Activated naive CD4-positive, alpha-beta T cell treated with anti-CD3 and anti-CD28 coated beads for 36 hours (primary cell): ENCODE data around the gene UBE4B. TPM values are rescaled to one million over a fixed set of nuclear protein-coding genes. Genes with fewer than 3 reads are reported as not detected.
"Not testable (repeated sequence)": the region's sequence is repeated elsewhere in the genome, so short reads cannot be mapped to it uniquely, and the experiment has no call there.

Experiments
- CTCF ChIA-PET: fragments of 350-600 bp; sonication (Branson Sonifier 250); formaldehyde crosslinking; loops from one replicate; lab custom pipeline; 2021; ENCODE audit warnings: antibody characterized with exemption; lab: Charles Lee
- DNase-seq: peaks from one replicate; pipeline ENCODE4 v3.0.0-alpha.2; 2020
- H3K27ac Mint-ChIP-seq: one replicate; pipeline ENCODE4 v1.8.0; 2021; ENCODE audit warnings: mild to moderate bottlenecking, mixed read lengths
- H3K27me3 Mint-ChIP-seq: one replicate; pipeline ENCODE4 v1.8.0; 2021; ENCODE audit warnings: low read depth, mixed read lengths
- H3K36me3 Mint-ChIP-seq: one replicate; pipeline ENCODE4 v1.8.0; 2021; ENCODE audit warnings: low read depth, mixed read lengths
- H3K4me1 Mint-ChIP-seq: one replicate; pipeline ENCODE4 v1.8.0; 2021; ENCODE audit warnings: low read depth, mixed read lengths
- H3K4me3 Mint-ChIP-seq: one replicate; pipeline ENCODE4 v1.8.0; 2021; ENCODE audit warnings: mild to moderate bottlenecking, moderate library complexity, mixed read lengths
- H3K9me3 Mint-ChIP-seq: one replicate; pipeline ENCODE4 v1.8.0; 2021; ENCODE audit warnings: mixed read lengths
- intact Hi-C: fragments of 100-400 bp; cut with micrococcal nuclease; formaldehyde crosslinking; loops from one replicate; pipeline ENCODE4 v1.15.1; 2023
- total RNA-seq, 2 experiments: library from RNA; stranded (reverse); gene quantifications; one replicate each; pipeline ENCODE4 v1.2.3, GENCODE V29; 2021

UBE4B gene
- 10 to 100 TPM; 20.1 to 21.3 TPM for total RNA-seq

DNA sequence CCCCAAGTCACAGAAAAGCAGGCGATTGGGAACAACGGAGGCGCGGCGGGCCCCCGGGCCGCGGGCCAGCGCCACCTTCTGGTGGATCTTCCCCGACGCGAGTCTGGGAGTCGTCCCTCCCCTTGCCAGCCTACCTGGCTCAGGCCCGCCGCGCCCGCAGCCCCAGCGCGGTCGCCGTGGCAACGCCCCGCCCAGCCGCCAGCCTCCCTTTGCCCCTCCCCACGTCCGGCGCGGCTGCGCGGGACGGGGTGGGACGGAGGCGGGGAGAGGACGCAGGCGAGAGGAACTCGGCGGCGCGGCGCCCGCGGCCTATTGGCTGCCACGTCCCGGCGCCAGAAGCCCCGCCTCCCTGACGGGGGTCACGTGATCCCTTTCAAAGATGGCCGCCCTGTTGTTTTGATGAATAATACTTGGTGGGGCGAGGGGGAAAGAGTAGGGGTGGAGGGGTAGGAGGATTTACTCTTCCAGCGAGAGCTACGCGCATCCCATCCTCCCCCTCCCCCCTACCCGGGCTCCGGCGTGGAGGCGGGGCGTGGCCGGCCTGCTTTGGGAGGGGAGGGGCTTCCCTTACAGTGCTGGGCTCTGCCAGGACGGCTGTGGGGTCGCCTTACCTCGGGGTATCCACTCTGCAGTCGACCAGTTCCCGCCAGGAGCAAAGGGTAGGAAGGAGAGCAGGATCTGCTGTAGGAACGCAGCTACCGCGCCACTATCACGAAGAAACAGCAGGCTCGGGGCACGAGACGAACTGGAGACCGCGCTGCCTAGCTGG lies at the start of gene UBE4B:
TSS of gene UBE4B (plus strand) at position 369 of the 769 bp plus-strand sequence. CDS start 713 bp downstream, outside the sequence.
- Mint-ChIP-seq H3K27ac (peak within 1 kb of the TSS; percentile 88), H3K4me1 (peaks cover 24% of the 10 kb centered on the region), H3K4me3 (peak within 1 kb of the TSS; percentile 94), H3K9me3 (no peaks in the 10 kb centered on the region), H3K36me3 (peaks cover 1% of the 10 kb centered on the region), H3K27me3 (no peaks in the 10 kb centered on the region)
- DNase-seq, result peak; percentile 98
- intact Hi-C loops, result loop anchor here (1.0 to 5.0 kb wide), 10 partner anchors 82 to 980 kb away; partner anchors contain the start of genes CENPS, CTNNBIP1, LZIC and NMNAT1
- CTCF ChIA-PET, result no interaction called here

GRCh38 chr1:9984253-9984652 lies 48.5 kb upstream of the UBE4B start:
- Mint-ChIP-seq H3K27ac (no peak overlapping the region), H3K9me3 (no peaks in the 10 kb centered on the region), H3K27me3 (no peaks in the 10 kb centered on the region), H3K4me3 (no peak overlapping the region), H3K36me3 (peaks cover 9% of the 10 kb centered on the region), H3K4me1 (no peaks in the 10 kb centered on the region)
- intact Hi-C loops, result no loop called here
- CTCF ChIA-PET, result no interaction called here
- DNase-seq, result no peak

DNA sequence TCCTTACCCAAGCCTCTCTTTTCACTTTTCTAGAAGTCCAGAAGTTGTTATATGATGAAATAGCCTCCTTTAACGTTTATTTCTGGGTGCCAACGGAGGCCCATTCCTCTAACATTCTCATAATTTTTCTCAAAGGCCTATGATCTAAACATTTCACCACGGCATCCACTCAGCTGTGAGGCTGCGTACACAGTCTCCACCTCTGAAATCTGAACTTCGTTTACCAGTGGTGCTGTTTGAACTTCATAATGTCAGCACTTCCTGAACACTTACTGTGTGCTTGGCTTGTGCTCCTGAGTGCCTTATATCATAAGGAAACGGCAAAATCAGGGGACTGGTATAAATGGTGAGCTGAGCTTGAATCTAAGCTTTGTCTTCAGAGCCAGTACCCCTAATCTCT lies 47.8 kb upstream of the UBE4B start:
- CTCF ChIA-PET, result no interaction called here
- no peaks in the 10 kb centered on the region for H3K4me1 Mint-ChIP-seq
- H3K4me3 Mint-ChIP-seq, result no peak overlapping the region
- H3K27ac Mint-ChIP-seq, result no peak overlapping the region
- intact Hi-C loops, result no loop called here
- no peak for DNase-seq
- peaks cover 9% of the 10 kb centered on the region for H3K36me3 Mint-ChIP-seq
- H3K9me3 Mint-ChIP-seq, result no peaks in the 10 kb centered on the region
- no peaks in the 10 kb centered on the region for H3K27me3 Mint-ChIP-seq

DNA sequence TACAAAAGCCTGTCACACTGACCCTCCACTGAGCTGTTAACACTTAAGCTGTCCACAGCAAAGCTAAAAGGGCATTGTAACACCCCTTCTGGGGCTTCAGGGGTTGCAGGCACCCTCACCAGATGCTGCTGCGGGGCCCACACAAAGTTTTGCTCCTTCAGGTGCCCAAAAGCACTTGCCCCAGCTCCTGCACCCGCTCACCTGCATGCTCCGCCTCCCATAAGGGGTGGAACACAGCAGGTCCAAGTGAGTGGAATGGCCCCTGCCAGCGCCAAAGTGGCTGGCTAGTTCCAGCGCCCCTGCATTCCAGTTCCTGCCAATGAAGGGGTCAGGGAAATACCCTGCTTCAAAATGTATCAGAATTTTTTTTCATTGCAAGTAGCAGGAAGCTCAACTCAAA lies 43.0 kb upstream of the UBE4B start:
- no peak for DNase-seq
- no peak overlapping the region for H3K4me3 Mint-ChIP-seq
- intact Hi-C loops, result no loop called here
- H3K27me3 Mint-ChIP-seq, result peaks cover 2% of the 10 kb centered on the region
- H3K27ac Mint-ChIP-seq, result no peak overlapping the region
- no peaks in the 10 kb centered on the region for H3K4me1 Mint-ChIP-seq
- no peaks in the 10 kb centered on the region for H3K36me3 Mint-ChIP-seq
- H3K9me3 Mint-ChIP-seq, result no peaks in the 10 kb centered on the region
- CTCF ChIA-PET, result interaction anchor here (1.1 kb wide), 1 partner anchor 22 kb away, joined by 3 read pairs; no protein-coding TSS in a partner anchor

- Mint-ChIP-seq H3K9me3 (no peaks in the 10 kb centered on the region), H3K4me1 (no peaks in the 10 kb centered on the region), H3K27ac (no peak overlapping the region), H3K4me3 (no peak overlapping the region), H3K27me3 (peaks cover 2% of the 10 kb centered on the region), H3K36me3 (no peaks in the 10 kb centered on the region)
- CTCF ChIA-PET, result interaction anchor here (0.7 kb wide), 1 partner anchor 41 kb away, joined by 3 read pairs; no protein-coding TSS in a partner anchor
- no peak for DNase-seq
- intact Hi-C loops, result no loop called here
These were observed 41.8 kb upstream of the UBE4B start for GRCh38 chr1:9990944-9991343.

DNA sequence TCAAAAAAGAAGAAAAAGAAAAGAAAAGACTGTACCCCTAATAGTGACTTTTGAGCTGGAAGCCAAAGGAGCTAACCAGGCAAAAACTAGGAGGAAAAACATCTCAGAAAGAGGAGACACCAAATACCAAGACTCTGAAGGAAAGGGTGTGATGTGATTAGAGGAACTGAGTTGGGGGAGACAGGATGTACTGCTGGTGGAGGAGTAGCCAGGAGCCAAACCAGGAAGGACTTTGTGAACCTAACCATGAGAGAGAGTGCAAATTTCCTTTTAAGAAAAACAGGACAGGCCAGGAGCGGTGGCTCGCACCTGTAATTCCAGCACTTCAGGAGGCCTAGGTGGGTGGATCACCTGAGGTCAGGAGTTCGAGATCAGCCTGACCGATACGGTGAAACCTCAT lies 39.8 kb upstream of the UBE4B start:
- Mint-ChIP-seq H3K4me3 (no peak overlapping the region), H3K27ac (no peak overlapping the region), H3K36me3 (no peaks in the 10 kb centered on the region), H3K27me3 (peaks cover 11% of the 10 kb centered on the region), H3K4me1 (peaks cover 5% of the 10 kb centered on the region), H3K9me3 (no peaks in the 10 kb centered on the region)
- no peak for DNase-seq
- CTCF ChIA-PET, result no interaction called here
- intact Hi-C loops, result no loop called here

GRCh38 chr1:9993561-9994075 lies 39.1 kb upstream of the UBE4B start:
- Mint-ChIP-seq H3K4me1 (peaks cover 9% of the 10 kb centered on the region), H3K36me3 (no peaks in the 10 kb centered on the region), H3K27ac (no peak overlapping the region), H3K27me3 (peaks cover 18% of the 10 kb centered on the region), H3K9me3 (no peaks in the 10 kb centered on the region), H3K4me3 (no peak overlapping the region)
- DNase-seq, result no peak
- intact Hi-C loops, result no loop called here
- CTCF ChIA-PET, result no interaction called here

DNA sequence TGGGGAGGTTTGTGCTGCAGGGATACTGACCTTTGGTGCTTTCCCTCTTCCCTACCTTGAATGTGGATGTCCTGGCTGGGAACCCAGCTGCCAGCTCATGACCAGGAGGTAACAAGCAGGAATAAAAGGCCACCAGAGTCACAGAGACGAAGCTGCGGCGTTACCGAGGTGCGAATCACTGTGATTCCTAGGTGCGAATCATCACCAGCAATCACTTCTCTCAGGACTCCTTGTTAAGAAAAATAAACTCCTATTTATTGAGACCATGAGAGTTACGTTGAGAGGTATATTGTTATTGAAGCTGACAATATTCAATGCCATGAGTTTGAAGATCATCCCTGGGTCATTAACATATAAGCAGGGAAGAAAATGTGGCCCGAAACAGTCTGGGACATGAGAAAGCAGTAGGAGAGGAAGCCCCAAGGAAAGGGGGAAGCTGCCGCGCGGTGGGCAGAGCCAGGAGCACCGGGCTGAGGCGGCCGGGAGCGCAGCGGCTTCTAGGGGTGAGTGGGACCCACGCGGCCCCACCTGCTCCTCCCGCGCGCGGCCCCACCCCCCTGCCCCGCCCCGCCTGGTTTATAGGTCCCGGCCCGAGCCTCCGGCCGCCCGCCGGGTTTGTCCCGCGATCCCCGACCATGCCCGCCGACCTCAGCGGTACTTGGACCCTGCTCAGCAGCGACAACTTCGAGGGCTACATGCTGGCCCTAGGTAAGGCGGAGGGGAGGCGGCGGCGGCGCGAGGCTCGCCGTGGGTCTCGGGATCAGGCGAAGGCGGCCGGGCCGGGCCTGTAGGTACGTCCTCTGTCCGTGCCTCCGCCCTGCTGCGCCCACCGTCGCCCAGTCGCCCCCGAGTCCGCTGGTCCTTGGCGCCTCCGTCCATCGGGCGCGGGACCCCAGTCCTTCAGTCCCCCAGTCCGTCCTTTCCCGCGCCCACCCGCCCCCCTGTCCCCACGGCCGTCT lies 35.9 kb upstream of the UBE4B start, which contains the start of gene RBP7:
TSS of gene RBP7 (plus strand) at position 605 of the 959 bp plus-strand sequence. CDS start at position 636, 31 bp downstream.
- Mint-ChIP-seq H3K4me3 (peak within 1 kb of the TSS; percentile 74), H3K27me3 (peaks cover 23% of the 10 kb centered on the region), H3K9me3 (no peaks in the 10 kb centered on the region), H3K27ac (no peak within 1 kb of the TSS), H3K4me1 (peaks cover 10% of the 10 kb centered on the region), H3K36me3 (no peaks in the 10 kb centered on the region)
- CTCF ChIA-PET, result no interaction called here
- intact Hi-C loops, result no loop called here
- no peak for DNase-seq

- DNase-seq, result no peak
- H3K27ac Mint-ChIP-seq, result no peak overlapping the region
- no peaks in the 10 kb centered on the region for H3K36me3 Mint-ChIP-seq
- H3K4me3 Mint-ChIP-seq, result no peak overlapping the region
- H3K9me3 Mint-ChIP-seq, result no peaks in the 10 kb centered on the region
- intact Hi-C loops, result no loop called here
- H3K27me3 Mint-ChIP-seq, result peaks cover 21% of the 10 kb centered on the region
- CTCF ChIA-PET, result no interaction called here
- H3K4me1 Mint-ChIP-seq, result peaks cover 10% of the 10 kb centered on the region
These were observed 31.6 kb upstream of the UBE4B start for GRCh38 chr1:10001016-10001665.

- intact Hi-C loops, DNase-seq, CTCF ChIA-PET: not testable (repeated sequence)
These were observed 27.5 kb upstream of the UBE4B start for GRCh38 chr1:10005248-10005647.

DNA sequence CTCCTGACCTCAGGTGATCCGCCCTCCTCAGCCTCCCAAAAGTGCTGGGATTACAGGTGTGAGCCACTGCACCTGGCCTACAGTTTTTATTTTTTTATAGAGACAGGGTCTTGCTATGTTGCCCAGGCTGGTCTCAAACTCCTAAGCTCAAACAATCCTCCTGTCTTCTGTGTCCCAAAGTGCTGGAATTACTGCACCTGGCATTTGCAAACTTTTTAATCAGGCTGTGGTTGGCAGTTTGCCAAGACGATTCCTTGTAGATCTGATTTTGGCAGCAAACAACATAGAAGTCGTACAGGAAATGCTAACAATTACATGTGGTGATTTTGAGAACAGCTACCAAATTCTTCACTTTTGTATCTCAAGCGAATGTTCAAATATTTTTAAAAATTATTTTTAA lies 25.6 kb upstream of the UBE4B start:
- no peak for DNase-seq
- H3K4me3 Mint-ChIP-seq, result no peak overlapping the region
- intact Hi-C loops, result no loop called here
- CTCF ChIA-PET, result interaction anchor here (0.6 kb wide), 1 partner anchor 57 kb away, joined by 3 read pairs; no protein-coding TSS in a partner anchor
- no peaks in the 10 kb centered on the region for H3K4me1 Mint-ChIP-seq
- no peaks in the 10 kb centered on the region for H3K27me3 Mint-ChIP-seq
- H3K27ac Mint-ChIP-seq, result no peak overlapping the region
- no peaks in the 10 kb centered on the region for H3K9me3 Mint-ChIP-seq
- H3K36me3 Mint-ChIP-seq, result no peaks in the 10 kb centered on the region

More at GRCh38 chr1:10005248-10005647, 27.5 kb upstream of the UBE4B start:
- not testable (repeated sequence) for H3K27ac Mint-ChIP-seq, H3K27me3 Mint-ChIP-seq, H3K36me3 Mint-ChIP-seq, H3K4me3 Mint-ChIP-seq, H3K4me1 Mint-ChIP-seq, H3K9me3 Mint-ChIP-seq
